ENCODE measurements around the gene PPIA.
"Not testable (repeated sequence)": the region's sequence is repeated elsewhere in the genome, so short reads cannot be mapped to it uniquely, and the experiment has no call there.

Gene PPIA

DNA sequence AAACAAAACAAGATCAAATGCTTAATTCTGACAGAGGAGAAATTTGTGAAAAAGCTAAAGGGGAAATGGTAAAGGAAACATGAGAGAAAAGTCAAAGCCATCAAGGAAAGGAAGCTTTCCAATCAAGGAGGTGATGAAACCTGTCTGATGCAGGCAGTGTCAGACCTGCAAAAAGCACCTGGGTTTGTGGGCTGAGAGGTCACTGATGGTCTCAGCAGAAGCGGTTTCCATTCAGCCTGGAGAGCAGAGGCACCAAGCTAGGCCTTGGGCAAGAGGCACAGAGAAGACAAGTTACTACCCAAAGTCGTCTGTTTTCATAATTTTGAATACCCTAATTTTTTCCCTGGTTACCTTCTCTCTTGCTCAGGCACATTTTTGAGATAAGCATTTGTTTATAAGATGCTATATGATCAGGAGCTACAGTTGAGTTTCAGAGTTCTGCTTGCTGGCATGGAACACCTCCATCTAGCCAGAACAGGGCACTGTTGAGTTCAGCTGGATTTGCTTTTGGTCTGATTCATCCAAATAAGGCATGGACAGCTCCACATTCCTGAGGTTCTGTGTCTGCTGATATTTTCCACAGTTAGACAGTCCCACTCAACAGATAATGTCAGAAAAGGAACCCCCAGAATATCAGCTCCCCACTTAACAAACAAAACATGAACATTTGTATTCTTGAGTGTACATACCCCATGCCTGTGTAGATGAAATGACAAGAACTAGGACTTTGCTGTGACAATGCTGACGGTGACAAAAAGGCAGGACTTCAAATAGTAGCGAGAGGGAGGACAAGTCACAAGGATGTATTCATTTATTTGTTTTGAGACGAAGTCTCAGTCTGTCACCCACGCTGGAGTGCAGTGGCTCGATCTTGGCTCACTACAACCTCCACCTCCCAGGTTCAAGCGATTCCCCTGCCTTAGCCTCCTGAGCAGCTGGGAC lies 4.9 kb upstream of the PPIA start:
- no peak for FAIRE-seq

DNA sequence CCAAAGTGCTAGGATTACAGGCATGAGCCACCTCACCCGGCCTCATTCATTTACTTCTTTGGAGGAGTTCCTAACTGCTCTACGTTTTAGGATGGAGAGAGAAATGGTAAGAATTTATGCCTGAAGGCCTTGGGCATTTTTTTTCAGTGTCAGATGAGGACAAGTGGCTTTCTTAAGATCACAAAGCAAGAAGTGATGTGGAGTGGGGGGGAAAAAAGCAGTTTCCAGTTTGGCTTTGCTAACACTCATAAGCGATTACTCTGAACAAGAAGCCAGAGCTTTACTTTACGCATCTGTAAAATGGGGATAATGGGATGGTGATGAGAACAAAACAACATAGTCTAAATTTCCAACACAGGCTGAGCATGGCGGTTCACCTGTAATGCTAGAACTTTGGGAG lies 2.6 kb upstream of the PPIA start:
- no peak for FAIRE-seq

DNA sequence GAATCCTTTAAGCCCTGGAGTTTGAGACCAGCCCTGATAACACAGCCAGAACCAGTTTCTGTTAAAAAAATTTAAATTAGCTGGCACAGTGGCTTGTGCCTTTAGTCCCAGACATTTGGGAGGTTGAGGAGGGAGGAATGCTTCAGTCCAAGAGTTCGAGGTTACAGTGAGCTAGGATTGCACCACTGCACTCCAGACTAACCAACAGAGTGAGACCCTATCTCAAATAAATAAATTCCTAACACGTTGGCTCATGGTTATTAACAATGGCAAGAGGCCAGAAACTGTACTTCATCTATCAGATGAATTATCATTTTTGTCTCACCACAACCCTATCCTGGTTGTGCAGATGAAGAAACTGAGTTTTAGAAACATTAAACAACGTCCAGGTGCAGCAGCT lies 2.1 kb upstream of the PPIA start:
- FAIRE-seq: no peak

DNA sequence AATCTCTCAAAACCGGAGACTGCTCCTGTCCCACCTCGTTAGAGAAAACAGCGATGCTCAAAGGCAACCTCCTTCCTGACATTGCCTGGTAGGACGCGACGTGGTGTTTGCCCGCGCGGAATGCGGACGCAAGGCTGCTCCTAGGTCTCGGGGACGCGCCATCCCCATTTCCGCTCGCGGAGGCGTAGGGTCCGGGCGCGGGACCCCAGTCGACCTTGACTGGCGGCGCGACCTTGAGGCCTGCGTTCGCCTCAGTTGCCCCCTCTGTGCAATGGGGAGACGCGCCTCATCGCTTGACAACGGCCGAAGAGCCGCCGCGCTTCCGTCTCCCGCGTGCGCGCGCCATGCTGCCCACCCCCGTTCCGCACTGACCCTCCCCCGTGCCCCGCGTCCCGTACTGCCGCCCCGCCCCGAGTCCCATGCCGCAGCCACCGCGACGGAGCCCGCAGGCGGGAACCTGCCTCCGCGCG lies 412 bp upstream of the PPIA start:
- no peak for FAIRE-seq

DNA sequence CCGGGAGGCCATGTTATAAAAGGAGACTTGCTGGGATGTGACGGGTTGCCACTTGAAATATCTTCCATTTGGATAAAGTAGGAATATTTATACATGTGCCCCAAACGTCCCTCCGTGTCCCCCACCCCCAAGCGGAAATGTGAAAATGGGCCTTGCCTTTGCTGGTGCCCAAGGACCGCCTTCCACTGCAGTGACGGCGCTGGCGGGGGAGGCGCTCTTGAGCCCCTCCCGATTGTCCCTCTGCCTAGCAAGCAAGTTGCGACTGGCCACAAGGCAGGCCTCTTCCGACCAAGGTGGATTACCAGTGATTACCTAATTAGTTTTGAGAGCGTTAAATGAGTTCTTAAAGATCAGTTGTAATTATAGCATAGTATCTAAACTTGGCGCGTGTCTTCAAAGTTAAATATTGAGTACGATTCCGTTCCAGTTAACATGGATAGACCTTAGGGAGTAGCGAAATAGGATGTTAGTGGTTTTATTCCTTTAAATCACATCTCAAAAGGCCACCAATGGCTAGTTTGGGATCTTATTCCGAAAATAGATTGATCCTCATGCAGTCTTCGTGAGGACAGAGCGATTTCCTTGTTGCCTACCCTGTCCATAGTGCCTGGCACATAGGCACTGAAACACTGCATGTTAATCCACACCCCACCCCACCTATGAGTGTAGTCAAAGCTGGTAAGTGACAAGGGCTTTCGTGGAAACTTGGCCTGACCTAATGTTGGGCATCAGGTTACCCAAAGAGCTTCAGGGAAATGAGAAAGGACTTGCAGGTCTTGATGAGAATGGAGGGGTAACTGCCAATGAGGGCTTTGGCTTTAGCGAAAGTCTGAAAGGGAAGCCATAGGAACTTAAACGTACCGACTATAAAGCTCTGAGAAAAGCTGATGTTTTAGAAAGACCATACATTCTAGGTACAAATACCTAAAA lies 1.1 kb downstream of the PPIA start:
- FAIRE-seq: no peak

DNA sequence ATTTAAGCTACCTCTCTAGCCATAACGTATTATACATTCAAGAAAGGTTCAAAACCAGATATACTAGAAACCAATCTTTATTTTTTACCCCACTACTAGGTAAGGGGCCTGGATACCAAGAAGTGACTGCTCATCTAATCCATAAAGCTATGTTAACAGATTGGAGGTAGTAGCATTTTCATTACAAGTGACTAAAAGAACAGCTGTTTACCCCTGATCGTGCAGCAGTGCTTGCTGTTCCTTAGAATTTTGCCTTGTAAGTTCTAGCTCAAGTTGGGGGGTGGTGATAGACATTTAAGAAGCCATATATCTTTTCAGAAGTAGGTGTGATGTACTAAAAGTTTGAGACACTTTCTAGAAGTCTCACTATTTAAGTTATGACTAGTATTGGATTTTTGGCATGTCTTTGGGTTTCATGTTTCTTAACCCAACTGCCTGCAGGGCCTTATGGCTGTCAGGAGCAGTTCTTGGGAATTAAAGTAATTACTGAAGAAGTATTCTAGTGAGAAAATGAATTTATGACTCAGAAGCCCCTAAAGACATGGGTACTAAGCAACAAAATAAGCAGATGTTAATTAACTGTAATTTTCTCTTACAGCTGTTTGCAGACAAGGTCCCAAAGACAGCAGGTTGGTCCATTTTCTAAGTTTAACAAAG lies 2.3 kb downstream of the PPIA start:
- FAIRE-seq: no peak

DNA sequence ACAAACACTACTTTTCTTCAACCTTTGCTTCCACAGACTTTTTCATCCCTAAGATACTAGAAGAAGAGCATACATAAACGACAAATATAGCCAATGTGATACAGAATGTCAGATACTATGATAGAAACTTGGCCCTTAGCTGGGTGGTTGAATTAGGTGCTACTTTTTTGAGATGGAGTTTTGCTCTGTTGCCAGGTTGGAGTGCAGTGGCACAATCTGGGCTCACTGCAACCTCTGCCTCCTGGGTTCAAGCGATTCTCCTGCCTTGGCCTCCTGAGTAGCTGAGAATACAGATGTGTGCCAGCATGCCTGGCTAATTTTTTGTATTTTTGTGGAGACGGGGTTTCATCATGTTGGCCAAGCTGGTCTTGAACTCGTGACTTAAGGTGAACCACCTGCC lies 3.5 kb downstream of the PPIA start:
- no peak for FAIRE-seq

DNA sequence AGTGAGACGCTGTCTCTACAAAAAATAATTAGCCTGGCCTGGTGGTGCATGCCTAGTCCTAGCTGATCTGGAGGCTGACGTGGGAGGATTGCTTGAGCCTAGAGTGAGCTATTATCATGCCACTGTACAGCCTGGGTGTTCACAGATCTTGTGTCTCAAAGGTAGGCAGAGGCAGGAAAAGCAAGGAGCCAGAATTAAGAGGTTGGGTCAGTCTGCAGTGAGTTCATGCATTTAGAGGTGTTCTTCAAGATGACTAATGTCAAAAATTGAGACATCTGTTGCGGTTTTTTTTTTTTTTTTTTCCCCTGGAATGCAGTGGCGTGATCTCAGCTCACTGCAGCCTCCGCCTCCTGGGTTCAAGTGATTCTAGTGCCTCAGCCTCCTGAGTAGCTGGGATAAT lies 5.4 kb downstream of the PPIA start:
- no peak for FAIRE-seq

DNA sequence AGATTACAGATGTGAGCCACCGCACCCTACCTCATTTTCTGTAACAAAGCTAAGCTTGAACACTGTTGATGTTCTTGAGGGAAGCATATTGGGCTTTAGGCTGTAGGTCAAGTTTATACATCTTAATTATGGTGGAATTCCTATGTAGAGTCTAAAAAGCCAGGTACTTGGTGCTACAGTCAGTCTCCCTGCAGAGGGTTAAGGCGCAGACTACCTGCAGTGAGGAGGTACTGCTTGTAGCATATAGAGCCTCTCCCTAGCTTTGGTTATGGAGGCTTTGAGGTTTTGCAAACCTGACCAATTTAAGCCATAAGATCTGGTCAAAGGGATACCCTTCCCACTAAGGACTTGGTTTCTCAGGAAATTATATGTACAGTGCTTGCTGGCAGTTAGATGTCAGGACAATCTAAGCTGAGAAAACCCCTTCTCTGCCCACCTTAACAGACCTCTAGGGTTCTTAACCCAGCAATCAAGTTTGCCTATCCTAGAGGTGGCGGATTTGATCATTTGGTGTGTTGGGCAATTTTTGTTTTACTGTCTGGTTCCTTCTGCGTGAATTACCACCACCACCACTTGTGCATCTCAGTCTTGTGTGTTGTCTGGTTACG lies 6.0 kb downstream of the PPIA start:
- FAIRE-seq: no peak

DNA sequence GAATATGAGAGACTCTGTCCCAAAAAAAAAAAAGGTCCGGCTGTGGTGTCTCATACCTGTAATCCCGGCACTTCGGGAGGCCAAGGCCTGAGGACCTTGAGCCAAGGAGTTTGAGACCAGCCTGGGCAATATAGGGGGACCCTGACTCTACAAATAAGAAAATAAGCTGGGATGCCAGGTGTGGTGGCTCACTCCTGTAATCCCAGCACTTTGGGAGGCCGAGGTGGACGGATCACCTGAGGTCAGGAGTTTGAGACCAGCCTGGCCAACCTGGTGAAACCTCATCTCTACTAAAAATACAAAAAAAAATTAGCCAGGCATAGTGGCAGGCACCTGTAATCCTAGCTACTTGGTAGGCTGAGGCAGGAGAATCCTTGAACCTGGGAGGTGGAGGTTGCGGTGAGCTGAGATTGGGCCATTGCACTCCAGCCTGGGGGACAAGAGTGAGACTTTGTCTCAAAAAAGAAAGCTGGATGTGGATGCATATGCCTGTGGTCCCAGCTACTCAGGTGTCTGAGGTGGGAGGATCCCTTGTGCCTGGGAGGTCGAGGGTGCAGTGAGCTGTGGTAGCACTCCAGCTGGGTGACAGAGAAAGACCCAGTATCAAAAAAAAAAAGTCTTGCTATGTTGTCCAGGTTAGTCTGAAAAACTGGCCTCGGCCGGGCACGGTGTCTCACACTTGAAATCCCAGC lies 7.5 kb downstream of the PPIA start:
- FAIRE-seq: not testable (repeated sequence)

DNA sequence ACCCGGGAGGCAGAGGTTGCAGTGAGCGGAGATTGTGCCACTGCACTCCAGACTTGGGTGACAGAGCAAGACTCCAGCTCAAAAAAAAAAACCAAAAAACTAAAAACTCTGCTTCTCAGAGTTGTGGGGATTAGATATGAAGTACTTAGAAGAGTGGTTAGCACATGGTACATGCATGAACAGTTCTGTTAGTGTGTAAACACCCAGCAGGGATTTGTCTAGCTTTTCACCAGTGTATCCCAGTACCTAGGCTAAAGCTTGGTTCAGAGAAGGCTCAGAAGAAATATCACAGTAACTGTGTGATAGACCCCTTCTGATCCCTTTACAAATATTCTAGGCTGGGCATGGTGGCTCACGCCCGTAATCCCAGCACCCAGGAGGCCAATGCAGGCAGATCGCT lies 9.5 kb downstream of the PPIA start:
- no peak for FAIRE-seq

DNA sequence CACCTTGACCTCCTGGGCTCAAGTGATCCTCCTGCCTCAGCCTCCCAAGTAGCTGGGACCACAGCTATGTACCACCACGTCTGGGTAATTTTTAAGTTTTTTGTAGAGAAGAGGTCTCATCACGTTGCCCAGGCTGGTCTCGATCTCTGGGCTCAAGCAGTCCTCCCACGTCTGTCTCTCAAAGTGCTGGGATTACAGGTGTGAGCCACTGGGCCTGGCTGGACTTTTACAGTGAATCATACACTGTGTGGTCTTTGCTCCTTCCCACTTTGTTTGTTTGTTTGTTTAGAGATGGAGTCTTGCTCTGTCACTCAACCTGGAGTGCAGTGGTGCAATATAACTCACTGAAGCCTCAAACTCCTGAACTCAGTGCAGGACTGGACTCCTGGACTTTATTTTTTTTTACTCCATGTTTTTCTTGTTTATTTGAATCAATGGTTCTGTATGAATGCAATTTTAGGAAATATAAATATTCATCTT lies 12.5 kb downstream of the PPIA start:
- no peak for FAIRE-seq

DNA sequence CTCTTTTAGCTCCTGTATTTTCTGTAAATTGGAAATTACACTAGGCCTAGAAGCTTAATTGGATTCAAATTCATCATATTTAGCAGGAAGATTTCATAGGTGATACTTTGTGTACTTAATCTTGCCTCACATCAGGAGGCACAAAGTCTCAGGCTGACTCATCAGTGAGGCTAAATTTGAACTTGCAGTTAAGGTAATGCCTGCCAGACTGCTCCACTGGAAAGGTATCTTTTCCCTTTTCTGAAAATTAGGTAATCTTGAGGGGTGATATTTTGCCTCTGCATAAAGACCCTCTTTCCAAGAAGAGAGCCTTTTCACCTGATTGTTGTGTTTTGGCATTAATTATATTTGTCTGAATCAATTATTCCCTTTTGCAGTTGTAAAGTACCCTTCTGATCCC lies 14.6 kb downstream of the PPIA start:
- no peak for FAIRE-seq

DNA sequence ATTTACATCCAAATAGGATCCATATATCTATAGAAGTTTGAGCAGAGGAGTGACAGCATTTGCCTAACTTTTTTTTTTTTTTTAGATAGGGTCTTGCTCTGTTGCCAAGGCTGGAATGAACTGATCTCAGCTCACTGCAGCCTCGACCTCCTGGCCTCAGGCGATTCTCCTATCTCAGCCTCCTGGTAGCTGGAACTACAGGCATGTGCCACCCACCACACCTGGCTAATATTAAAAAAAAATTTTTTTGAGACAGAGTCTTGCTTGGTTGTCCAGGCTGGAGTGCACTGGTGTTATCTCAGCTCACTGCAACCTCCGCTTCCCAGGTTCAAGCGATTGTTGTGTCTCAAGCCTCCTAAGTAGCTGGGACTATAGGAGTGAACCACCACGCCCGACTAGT lies 15.1 kb downstream of the PPIA start:
- FAIRE-seq: no peak

DNA sequence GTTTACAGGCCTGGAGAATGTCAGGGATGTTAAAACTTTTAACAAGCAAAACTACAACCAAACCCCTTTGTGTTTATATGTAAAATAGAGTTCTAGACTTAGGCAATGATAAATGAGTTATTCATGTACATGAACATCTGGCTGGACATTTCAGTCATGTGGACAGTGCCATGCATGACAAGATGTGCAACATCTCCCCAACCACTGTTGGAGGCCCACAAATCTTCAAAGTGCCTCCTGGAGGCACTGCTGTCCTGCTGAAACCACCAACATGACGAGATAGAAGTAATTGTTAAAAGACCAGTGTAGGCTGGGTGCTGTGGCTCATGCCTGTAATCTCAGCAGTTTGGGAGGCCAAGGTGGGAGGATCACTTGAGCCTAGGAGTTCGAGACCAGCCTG lies 18.4 kb downstream of the PPIA start:
- FAIRE-seq: no peak

DNA sequence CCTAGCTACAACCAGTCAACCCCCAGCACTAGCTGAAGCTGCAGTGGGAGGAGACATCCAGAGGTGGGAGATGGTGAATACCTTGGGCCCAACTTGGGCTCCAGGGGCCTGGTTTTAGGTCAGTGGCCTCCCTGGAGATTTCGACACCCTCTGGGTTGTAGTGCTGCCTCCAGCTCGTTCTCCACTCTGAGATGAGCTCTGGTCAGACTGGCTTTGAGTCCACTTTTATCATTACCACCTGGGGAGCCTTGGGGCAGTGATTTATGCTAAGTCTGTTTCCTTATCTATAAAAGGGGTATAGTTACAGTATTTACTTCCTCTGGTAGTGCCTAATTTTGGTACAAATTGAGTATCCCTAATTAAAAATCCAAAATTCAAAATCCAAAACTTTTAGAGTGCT lies 22.8 kb downstream of the PPIA start:
- no peak for FAIRE-seq

DNA sequence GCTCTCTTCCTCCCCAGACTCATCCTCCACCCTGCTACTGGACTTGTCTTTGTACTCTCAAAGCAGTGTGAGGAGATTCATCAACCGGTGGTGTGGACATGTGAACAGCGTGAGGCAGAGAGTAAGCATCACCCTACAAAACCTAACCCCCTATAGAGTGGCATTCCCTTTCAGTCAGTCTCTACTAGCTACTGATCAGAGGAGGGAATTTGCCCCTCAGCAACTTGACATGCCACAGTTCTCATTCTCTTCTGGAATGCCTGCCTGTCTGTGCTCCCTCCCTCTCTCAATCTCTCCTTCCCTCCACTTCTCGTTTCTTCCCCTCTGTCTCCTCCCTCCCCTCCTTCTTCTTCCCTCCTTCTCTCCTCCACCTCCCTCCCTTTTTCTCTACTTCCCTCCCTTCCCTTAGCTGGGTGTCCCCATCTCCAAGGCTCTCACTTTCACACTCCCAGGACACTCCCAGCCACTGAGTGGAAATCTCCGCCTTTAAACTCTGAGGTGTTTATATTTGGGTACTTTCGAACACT lies 26.8 kb downstream of the PPIA start:
- no peak for FAIRE-seq

DNA sequence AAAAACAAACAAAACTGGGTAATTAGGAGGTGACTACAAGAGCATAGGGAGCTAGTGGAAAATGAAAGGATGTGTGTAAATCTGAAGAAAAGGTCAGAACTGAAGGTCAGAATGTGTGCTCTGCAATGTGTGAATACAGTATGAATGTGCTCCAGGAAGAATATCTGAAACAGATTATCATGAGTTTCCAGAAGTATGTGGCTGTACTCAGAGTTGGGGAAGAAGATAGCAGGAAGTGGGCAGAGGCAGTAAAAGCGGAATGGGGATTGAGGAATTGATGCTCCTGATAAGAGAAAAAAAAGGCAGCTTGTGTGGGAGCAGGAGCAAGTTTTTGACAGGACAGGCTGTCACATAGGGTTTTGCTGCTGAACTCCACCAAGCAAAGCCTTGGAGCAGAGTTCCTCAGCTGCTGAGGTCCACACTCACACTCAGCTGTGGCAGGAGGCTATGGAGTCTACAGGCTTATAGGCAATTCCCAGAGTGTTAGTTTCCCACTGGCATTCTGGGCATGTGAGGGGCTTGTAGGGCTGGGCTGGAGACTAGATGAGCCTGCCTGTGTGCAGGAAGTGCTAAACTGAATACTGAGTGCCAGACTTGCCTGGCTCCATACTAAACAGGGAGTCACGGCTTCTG lies 28.5 kb downstream of the PPIA start:
- no peak for FAIRE-seq

DNA sequence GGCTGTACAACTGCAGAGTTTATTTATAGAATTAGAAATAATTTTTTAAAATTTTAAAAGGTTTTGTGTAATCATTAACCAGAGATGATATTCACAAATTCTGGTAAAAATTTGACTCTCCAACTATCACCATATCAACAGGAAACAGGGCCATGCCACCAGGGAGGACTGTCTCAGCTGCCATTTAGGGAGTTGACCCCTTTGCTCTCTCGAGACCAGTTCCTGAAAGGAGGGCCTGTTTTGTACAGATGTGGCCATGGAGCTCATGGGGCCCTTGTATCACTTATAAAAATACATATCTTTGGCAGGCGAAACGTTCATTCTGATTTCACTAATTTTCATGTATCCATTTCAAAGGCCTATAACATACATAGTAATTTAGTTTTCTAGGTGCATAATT lies 31.1 kb downstream of the PPIA start:
- FAIRE-seq: no peak

DNA sequence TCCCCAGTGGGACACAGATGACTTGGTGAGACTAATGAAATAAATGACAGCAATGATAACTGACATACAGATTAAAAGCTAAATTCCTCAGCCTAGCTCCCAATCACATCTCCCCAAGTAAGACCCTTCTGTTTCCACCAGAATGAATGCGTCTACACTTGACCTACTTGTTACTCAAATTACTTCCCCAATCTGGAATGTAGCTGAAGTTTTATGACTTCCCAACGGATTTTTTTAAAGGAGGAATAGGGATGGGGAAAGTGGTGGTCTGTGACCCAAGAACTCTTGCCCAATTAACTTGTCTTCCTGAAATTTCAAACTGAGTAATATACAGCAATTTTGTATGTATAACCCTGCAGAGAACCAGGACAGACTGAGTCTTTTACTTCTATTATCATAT lies 42.3 kb downstream of the PPIA start:
- no peak for FAIRE-seq

DNA sequence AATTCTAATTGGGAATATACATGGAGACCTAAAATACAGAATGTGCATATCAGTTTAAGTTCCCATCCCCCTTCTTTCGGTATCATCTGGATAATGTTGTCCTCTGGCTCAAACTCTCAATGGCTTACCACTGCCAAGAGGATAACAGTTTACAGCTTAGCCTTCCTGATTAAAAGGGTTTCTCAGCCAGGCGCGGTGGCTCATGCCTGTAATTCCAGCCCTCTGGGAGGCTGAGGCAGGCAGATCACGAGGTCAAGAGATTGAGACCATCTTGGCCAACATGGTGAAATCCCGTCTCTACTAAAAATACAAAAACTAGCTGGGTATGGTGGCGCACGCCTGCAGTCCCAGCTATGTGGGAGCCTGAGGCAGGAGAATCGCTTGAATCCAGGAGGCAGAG lies 46.2 kb downstream of the PPIA start:
- not testable (repeated sequence) for FAIRE-seq

All from endometrium (tissue), 2 donors.